Hematopoietic multipotent progenitor cell treated with erythropoietin and hydrocortisone succinate and interleukin-3 and kit ligand, for 6 days (in vitro differentiated cells): ENCODE measurements around the gene DCX.

Experiments used
- DNase-seq: peaks from one replicate; pipeline ENCODE4 v3.0.0-alpha.2; 2015

DCX gene

DNA sequence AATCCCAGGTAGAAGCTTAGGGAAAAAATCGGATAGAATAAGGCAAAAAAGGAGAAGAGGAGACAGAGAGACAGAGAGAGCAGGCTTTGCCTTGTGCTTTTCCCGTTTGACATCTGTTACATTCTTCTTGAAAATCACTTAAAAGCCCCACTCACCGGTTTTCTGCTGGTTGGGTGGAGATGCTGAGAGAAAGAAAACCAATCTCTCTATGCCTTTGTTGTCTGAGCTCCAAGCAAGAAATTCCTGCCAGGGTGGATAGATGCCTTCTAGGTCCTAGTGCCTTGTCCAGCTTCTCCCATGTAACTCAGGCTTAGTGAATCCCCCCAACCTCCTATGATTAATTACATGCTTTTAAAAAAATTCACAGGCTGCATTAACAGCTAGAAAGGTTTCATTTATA, at the start of gene DCX:
Gene DCX (minus strand): TSS at position 210 of the 400 bp plus-strand sequence. CDS start 1,794 bp downstream, outside the sequence.
- no peak for DNase-seq

- DNase-seq, result no peak
Measured at GRCh38 chrX:111460607-111461006, 48.6 kb upstream of the DCX start.

DNA sequence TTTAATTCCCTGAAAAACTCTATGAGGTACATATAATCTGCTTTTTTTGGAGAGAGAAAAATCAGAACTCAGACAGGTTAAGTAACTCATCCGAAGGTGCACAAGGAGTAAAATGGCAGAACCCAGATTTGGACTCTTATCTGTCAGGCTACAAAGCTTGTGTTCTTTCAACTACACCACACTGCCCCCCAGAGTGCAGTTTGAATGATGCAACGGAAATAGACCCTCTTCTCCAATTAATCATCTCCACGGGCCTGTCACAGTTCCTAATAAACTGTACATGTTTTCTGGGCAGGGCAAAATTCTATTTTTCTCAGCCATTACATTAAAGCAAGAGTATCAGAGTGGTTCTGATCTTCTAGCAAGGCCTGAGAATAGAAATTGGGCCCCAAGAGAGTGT, 35.3 kb upstream of the DCX start:
- DNase-seq, result peak; percentile 47

GRCh38 chrX:111445485-111445884, 33.5 kb upstream of the DCX start:
- DNase-seq, result peak; percentile 57

DNA sequence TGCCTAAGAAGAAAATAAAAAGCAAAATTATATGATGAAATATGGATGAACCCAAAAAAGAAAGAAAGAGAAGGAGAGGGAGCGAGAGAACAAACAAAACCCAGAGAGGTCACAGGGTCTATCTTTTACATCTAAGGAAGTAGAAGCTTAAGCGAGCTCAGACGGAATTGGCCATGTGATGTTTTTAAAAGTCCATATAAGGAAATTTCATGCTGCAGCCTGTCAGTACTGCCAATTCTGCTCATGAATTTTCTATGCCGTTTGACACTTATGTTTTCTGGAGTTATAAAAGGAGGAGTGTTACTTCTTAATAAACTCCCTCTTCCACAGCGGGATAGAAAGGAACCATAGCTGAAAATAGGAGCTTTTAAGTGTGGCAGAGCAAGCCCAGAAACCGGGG, 32.9 kb upstream of the DCX start:
- DNase-seq, result no peak

- no peak for DNase-seq
Measured at GRCh38 chrX:111443946-111444345, 32.0 kb upstream of the DCX start.

GRCh38 chrX:111442791-111443190, 30.8 kb upstream of the DCX start:
- DNase-seq, result no peak

DNA sequence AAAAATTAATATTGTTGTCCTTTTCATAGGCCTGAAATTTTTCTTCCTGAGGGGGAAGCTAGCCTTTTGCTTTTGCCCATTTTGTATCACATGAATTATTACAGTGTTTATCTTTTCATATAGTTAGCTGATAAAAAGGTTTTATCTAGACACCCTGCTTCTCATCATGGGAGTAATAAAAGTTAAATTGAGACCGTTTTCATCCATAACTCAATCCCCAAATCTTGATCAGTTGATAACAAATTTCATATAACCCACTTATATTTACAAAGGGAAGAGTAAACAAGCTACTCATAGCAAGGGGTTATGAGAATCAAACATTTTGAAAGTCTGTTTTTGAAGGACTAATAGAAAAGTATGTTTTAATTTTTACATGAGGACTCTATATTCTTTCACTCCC, 23.5 kb upstream of the DCX start:
- DNase-seq, result no peak

DNA sequence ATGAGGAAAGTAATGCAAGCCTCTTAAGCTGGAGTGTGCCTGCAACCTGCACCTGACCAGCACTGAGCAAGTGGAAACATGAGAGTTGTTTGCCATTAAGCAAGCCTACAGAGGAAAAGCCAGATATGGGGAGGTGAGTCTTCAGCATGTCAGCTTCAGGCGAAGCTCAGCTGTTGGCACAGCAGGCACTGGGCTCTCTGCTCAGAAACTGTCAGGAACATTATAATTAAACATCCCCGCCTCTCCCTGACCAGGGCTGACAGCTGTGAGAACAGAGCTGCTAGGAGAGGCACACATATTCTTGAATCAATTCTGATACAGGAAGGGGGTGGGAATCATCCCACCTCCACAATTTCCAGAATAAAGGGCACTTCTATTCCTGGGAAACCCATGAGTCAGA, 19.0 kb upstream of the DCX start:
- DNase-seq, result no peak

DNA sequence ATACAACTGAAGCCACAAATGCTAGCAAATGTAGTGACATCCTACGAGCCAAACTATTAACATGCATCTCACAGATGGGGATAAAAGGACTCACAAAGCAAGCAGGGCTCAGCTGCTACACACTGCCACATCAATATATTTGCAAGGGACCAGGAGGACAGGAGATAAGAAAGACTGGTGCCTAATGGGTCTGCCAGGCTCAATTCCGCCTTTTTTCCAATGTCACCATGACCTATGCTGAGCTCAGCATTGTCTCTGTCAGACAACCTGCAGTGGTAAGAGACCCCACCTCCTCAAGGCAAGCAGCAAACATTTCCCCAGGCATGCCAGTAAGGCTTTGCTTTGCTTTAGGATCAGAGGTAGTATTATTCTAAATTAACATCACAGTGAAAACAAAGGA, 435 bp downstream of the DCX start:
- no peak for DNase-seq

- no peak for DNase-seq
Measured at GRCh38 chrX:111410590-111411078, 1.4 kb downstream of the DCX start.

GRCh38 chrX:111409326-111409725, 2.7 kb downstream of the DCX start:
- no peak for DNase-seq

DNA sequence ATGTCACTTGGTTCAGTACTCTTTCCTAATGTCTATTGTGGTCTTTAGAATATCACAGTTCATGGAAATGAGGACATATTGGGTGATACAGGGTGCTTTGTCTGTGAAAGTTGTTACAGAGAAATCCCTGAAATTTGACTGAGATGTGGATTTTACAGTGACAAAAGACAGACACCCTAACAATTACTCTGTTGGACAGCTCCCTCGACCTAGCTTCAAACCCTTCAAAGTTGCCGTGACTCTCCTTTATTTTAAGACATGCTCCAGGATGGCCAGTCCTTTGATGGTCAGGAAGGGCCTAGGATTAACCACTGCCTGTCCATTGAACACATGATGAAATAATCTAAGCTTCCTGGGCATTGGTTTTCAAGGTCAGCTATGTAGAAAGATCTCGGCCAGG, 4.0 kb downstream of the DCX start:
- no peak for DNase-seq

DNA sequence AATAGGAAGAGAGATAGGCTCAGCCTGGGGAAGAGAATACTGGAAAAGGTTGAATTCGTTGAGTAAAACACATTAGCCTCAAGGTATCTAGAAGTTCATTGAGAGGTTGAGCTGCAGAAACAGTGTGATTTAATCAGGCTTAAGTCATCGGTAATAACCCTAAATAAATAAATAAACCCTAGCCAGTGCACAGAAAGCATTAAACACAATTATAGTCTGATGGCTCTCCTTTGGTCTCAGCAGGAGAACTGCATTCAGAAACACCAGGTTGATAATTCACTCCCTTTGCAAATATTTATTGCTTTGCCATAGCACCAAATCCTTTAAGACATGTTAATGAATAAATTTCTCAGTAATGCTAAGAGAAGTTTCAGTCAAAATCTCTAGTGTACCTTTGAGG, 9.6 kb downstream of the DCX start:
- no peak for DNase-seq

- no peak for DNase-seq
Measured at GRCh38 chrX:111395149-111395548, 16.8 kb downstream of the DCX start.

GRCh38 chrX:111394569-111394968, 17.4 kb downstream of the DCX start:
- DNase-seq, result no peak

DNA sequence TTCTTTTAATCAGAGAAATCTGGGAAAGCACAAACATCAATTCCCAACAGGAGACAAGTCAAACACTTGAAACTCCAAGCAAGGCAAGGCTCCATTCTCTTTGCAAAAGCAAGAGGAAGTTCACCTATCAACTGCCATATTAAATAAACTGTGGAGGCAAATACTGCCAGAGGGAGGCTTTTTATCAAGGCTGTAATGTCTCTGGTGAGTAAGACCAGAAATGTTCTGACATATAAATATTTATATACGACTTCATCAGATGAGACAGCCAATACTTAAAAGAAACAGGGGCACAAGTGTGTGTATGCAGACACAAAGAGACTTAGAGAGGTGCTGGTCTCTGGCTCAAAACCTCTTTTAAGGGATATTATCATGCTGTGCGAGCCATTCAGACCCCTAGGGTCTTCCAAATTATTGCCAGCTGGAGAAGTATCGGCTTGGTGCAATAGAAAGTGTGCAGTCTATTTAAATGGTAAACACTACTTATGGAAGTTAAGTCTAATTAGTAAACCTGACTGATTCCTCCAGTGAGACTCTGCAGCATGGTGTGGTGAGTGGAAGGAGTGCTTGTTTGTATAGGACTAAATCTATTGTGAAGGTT, 24.4 kb downstream of the DCX start:
- no peak for DNase-seq

- no peak for DNase-seq
Measured at GRCh38 chrX:111386615-111387233, 25.3 kb downstream of the DCX start.

DNA sequence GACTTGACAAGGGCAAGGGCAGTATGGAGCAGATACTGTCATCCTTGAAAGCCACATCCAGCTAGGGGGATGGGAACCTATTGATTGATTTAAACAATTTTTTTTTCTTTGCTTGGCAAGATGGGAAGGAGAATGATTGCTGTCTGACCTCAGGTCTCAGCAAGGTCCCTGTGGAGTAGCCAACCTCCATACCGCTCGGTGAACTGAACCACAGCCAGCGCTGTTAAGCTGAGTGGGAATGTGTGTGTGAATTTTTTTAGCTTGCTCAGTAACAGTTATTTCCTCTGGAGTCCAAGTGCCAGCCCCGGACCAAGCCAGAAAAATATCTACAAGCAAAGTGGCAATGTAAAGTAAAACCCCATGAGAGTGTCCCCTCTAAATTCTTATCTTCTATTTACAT, 25.9 kb downstream of the DCX start:
- DNase-seq, result no peak

- no peak for DNase-seq
Measured at GRCh38 chrX:111382277-111382676, 29.7 kb downstream of the DCX start.

- DNase-seq, result no peak
Measured at GRCh38 chrX:111376897-111377578, 35.0 kb downstream of the DCX start.

GRCh38 chrX:111376486-111376885, 35.5 kb downstream of the DCX start:
- DNase-seq, result no peak

GRCh38 chrX:111375747-111376146, 36.2 kb downstream of the DCX start:
- DNase-seq, result peak; percentile 7

DNA sequence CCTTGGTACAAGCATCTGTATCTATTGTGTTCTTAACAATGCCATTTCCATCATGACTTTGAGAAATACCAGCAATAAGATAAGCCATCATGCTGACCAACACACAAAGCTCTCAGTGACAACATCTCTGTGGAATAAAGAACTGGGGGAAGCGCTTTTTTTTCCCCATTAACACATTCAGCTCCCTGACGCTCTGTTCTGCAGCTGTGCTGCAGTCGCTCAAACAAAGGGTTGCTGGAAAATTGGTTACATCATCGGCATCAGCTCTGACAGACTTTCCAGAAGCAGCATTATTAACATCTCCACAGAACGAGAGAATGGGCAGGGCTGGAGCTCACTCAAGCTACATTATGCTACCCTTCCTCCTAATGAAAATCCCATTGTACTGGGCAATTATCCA, 39.9 kb downstream of the DCX start:
- no peak for DNase-seq
